ENCODE data around the gene TBC1D8. TPM values are rescaled to one million over a fixed set of nuclear protein-coding genes. Genes with fewer than 3 reads are reported as not detected.

TBC1D8 gene
- total and polyA plus RNA-seq, 2 experiments from 2014 or later: 18.0 to 36.9 TPM

DNA sequence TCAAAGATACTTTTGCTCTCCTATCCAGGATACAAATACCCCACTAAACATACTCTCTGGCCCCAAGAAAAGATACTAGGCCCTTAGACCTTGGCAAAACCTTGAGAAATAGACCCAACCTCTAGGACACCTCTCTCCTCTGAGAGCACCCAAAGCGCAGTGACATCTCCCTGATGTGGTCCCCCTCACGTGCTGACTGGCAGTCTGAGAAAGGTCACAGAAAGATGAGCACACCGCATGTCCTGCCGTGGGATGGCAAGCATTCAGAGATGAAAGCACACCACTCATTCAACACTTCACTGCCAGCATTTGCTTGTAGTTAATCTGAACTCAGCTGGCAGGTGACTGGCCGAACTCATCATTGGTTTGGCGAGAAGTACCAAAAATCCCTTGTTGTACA lies 6.1 kb upstream of the TBC1D8 start:
- Histone ChIP-seq H4K20me1 (replicated peaks; ENCODE audit: insufficient read depth) (no peaks in the 10 kb centered on the region), H3F3A (replicated peaks; ENCODE audit: low read depth) (peaks cover 4% of the 10 kb centered on the region), H3K4me1 (ENCODE audit: insufficient read depth) (peaks cover 15% of the 10 kb centered on the region), H2AFZ (peak overlapping the region; percentile 93), H3K36me3 (ENCODE audit: insufficient read depth) (no peaks in the 10 kb centered on the region; the same call in 1 of the 2 replicates), H3K4me2 (no peak overlapping the region), H3K79me2 (replicated peaks; ENCODE audit: insufficient read depth) (no peaks in the 10 kb centered on the region), H3K9me2 (ENCODE audit: insufficient read depth) (no peaks in the 10 kb centered on the region), H3K27me3 (ENCODE audit: insufficient read depth) (no peaks in the 10 kb centered on the region), H3K4me3 (no peak overlapping the region), H3K27ac (ENCODE audit: low read depth) (no peak overlapping the region)
- no peak for DNase-seq (ENCODE audit: low spot score)
- Mint-ChIP-seq H3K9me3 (no peaks in the 10 kb centered on the region), H3K4me3 (no peak overlapping the region), H3K4me1 (peaks cover 23% of the 10 kb centered on the region), H3K27ac (no peak overlapping the region), H3K36me3 (ENCODE audit: low read depth) (no peaks in the 10 kb centered on the region), H3K27me3 (ENCODE audit: insufficient read depth, low read depth, poor library complexity) (peaks cover 7% of the 10 kb centered on the region)
- no peak for ATAC-seq
- TF ChIP-seq EZH2 (IDR thresholded peaks at IDR 0.05; ENCODE audit: low read depth, unreplicated experiment) (no peak), ZNF331 (CRISPR knock-in tag; IDR thresholded peaks at IDR 0.05; ENCODE audit: low read depth) (no peak), POLR2AphosphoS5 (IDR thresholded peaks at IDR 0.05; ENCODE audit: low read depth) (no peak), NANOG (IDR thresholded peaks at IDR 0.05; ENCODE audit: borderline replicate concordance) (no peak), STAT1 (IDR thresholded peaks at IDR 0.05; ENCODE audit: unreplicated experiment) (no peak)
- TF ChIP-seq, protein P1, sequence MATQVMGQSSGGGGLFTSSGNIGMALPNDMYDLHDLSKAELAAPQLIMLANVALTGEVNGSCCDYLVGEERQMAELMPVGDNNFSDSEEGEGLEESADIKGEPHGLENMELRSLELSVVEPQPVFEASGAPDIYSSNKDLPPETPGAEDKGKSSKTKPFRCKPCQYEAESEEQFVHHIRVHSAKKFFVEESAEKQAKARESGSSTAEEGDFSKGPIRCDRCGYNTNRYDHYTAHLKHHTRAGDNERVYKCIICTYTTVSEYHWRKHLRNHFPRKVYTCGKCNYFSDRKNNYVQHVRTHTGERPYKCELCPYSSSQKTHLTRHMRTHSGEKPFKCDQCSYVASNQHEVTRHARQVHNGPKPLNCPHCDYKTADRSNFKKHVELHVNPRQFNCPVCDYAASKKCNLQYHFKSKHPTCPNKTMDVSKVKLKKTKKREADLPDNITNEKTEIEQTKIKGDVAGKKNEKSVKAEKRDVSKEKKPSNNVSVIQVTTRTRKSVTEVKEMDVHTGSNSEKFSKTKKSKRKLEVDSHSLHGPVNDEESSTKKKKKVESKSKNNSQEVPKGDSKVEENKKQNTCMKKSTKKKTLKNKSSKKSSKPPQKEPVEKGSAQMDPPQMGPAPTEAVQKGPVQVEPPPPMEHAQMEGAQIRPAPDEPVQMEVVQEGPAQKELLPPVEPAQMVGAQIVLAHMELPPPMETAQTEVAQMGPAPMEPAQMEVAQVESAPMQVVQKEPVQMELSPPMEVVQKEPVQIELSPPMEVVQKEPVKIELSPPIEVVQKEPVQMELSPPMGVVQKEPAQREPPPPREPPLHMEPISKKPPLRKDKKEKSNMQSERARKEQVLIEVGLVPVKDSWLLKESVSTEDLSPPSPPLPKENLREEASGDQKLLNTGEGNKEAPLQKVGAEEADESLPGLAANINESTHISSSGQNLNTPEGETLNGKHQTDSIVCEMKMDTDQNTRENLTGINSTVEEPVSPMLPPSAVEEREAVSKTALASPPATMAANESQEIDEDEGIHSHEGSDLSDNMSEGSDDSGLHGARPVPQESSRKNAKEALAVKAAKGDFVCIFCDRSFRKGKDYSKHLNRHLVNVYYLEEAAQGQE (IDR thresholded peaks at IDR 0.05; ENCODE audit: unreplicated experiment): no peak

DNA sequence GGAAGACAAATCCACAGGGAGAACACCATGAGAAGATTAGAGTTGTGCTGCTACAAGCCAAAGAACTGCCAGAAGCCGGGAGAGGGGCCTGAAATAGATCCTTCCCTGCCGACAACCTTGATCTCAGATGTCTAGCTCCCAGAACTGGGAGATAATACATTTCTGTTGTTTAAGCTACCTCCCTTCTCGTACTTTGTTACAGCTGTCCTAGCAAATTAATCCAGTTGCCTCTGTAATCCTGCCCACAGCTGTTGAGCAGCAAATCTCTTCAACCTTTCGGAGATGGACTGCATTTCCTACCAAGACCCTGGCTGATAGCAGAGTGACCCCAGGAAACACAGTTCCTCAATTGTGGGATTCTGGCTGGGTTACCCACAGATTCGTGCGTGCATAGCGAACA lies 2.6 kb upstream of the TBC1D8 start:
- Histone ChIP-seq H3K4me2 (no peak overlapping the region), H2AFZ (no peak overlapping the region), H3K4me1 (ENCODE audit: insufficient read depth) (peaks cover 22% of the 10 kb centered on the region), H3K9me2 (ENCODE audit: insufficient read depth) (no peaks in the 10 kb centered on the region), H3K27me3 (ENCODE audit: insufficient read depth) (peaks cover 11% of the 10 kb centered on the region), H3K36me3 (ENCODE audit: insufficient read depth) (no peaks in the 10 kb centered on the region; the same call in 1 of the 2 replicates), H4K20me1 (replicated peaks; ENCODE audit: insufficient read depth) (peaks cover 5% of the 10 kb centered on the region; the same call in 1 of the 2 replicates), H3K27ac (ENCODE audit: low read depth) (no peak overlapping the region), H3F3A (replicated peaks; ENCODE audit: low read depth) (peaks cover 11% of the 10 kb centered on the region), H3K4me3 (no peak overlapping the region), H3K79me2 (replicated peaks; ENCODE audit: insufficient read depth) (peaks cover 18% of the 10 kb centered on the region)
- H3K36me3 Mint-ChIP-seq (ENCODE audit: low read depth): no peaks in the 10 kb centered on the region
- peaks cover 17% of the 10 kb centered on the region for H3K27me3 Mint-ChIP-seq (ENCODE audit: insufficient read depth, low read depth, poor library complexity)
- no peak for TF ChIP-seq CREB1 (CRISPR knock-in tag; IDR thresholded peaks at IDR 0.05; ENCODE audit: low read depth)
- TF ChIP-seq, protein P2, sequence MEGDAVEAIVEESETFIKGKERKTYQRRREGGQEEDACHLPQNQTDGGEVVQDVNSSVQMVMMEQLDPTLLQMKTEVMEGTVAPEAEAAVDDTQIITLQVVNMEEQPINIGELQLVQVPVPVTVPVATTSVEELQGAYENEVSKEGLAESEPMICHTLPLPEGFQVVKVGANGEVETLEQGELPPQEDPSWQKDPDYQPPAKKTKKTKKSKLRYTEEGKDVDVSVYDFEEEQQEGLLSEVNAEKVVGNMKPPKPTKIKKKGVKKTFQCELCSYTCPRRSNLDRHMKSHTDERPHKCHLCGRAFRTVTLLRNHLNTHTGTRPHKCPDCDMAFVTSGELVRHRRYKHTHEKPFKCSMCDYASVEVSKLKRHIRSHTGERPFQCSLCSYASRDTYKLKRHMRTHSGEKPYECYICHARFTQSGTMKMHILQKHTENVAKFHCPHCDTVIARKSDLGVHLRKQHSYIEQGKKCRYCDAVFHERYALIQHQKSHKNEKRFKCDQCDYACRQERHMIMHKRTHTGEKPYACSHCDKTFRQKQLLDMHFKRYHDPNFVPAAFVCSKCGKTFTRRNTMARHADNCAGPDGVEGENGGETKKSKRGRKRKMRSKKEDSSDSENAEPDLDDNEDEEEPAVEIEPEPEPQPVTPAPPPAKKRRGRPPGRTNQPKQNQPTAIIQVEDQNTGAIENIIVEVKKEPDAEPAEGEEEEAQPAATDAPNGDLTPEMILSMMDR (conservative IDR thresholded peaks at IDR 0.05; ENCODE audit: low read depth in 2 of 2): no peak
- TF ChIP-seq STAT1 (IDR thresholded peaks at IDR 0.05; ENCODE audit: unreplicated experiment): no peak
- no peak for TF ChIP-seq ZNF331 (CRISPR knock-in tag; IDR thresholded peaks at IDR 0.05; ENCODE audit: low read depth)
- TF ChIP-seq EZH2phosphoT487 (IDR thresholded peaks at IDR 0.05; ENCODE audit: unreplicated experiment): no peak
- TF ChIP-seq, protein P1 (IDR thresholded peaks at IDR 0.05; ENCODE audit: unreplicated experiment): no peak
- no peak for TF ChIP-seq NANOG (IDR thresholded peaks at IDR 0.05; ENCODE audit: borderline replicate concordance)
- no peak for TF ChIP-seq POLR2AphosphoS5 (IDR thresholded peaks at IDR 0.05; ENCODE audit: low read depth)
- TF ChIP-seq EZH2 (IDR thresholded peaks at IDR 0.05; ENCODE audit: low read depth, unreplicated experiment): no peak
- no peak for TF ChIP-seq ZNF114 (CRISPR knock-in tag; IDR thresholded peaks at IDR 0.05)
- no peaks in the 10 kb centered on the region for H3K9me3 Mint-ChIP-seq
- H3K4me3 Mint-ChIP-seq: no peak overlapping the region
- peaks cover 34% of the 10 kb centered on the region for H3K4me1 Mint-ChIP-seq
- no peak for DNase-seq (ENCODE audit: low spot score)
- no peak overlapping the region for H3K27ac Mint-ChIP-seq
- no peak for ATAC-seq

Measured in GM23338 (cell line).